ENCODE results near the gene HSPB6. TPM values are rescaled to one million over a fixed set of nuclear protein-coding genes. Genes with fewer than 3 reads are reported as not detected.

HSPB6 gene
- total and polyA plus RNA-seq, 2 of the 8 experiments (the other 6 are each of a cell fraction or from before 2014, with no cell fraction given), result 0.91 TPM; not detected in 1

GRCh38 chr19:35716801-35717664 is 39.8 kb downstream of the HSPB6 start:
- Histone ChIP-seq H3K14ac (ENCODE audit: insufficient read length) (no peak overlapping the region), H2BK5ac (ENCODE audit: low read depth, low read length) (peak overlapping the region; percentile 99), H4K5ac (ENCODE audit: insufficient read length, low read depth, low read length) (peak overlapping the region; percentile 94), H3K4me3 (ENCODE audit: extremely low read depth in 1 of 4, insufficient read depth in 2 of 4, low read depth in 3 of 4, low read length in 4 of 4) (peak overlapping the region; percentile 34 to 88 (median 82)), H2BK12ac (ENCODE audit: low read depth, low read length) (peak overlapping the region; percentile 89; the same call in 1 of the 2 replicates), H2BK20ac (ENCODE audit: low read length) (no peak overlapping the region), H3K79me2 (ENCODE audit: control insufficient read depth in 1 of 2, insufficient read depth in 2 of 2, low read length in 2 of 2) (peaks cover 0 to 20% of the 10 kb centered on the region in 2 experiments; a peak in 3 of 4 replicates), H3K4me1 (replicated peaks in 1 of 4; ENCODE audit: control insufficient read depth in 3 of 4, insufficient read depth in 4 of 4, low read length in 3 of 4) (peaks cover 0 to 25% (median 17%) of the 10 kb centered on the region in 4 experiments; a peak in 6 of 7 replicates), H3K4me2 (ENCODE audit: insufficient read depth in 1 of 2, low read depth in 2 of 2, low read length in 2 of 2) (peak overlapping the region; percentile 84 to 92), H3K36me3 (ENCODE audit: control insufficient read depth in 2 of 4, insufficient read depth in 4 of 4, low read length in 3 of 4) (peaks cover 0 to 16% (median 5%) of the 10 kb centered on the region in 4 experiments; a peak in 6 of 8 replicates), H3K27me3 (replicated peaks in 1 of 4; ENCODE audit: control insufficient read depth in 3 of 4, extremely low read depth in 1 of 4, insufficient read depth in 3 of 4, low read length in 3 of 4) (no peaks in the 10 kb centered on the region), H3K23ac (ENCODE audit: insufficient read length) (no peak overlapping the region), H3K56ac (replicated peaks; ENCODE audit: insufficient read length, low read depth, low read length) (peak overlapping the region; percentile 97), H4K8ac (ENCODE audit: extremely low read depth, insufficient read depth, low read length) (peak overlapping the region; percentile 92), H3K23me2 (ENCODE audit: low read depth, low read length) (peaks cover 13% of the 10 kb centered on the region), H4K91ac (replicated peaks; ENCODE audit: insufficient read length, low read length) (peak overlapping the region; percentile 96), H3K9me3 (ENCODE audit: insufficient read depth in 2 of 2, low read depth in 1 of 2, low read length in 1 of 2) (no peaks in the 10 kb centered on the region), H3K18ac (ENCODE audit: extremely low read depth, low read length) (peak overlapping the region; percentile 99), H2AFZ (ENCODE audit: low read length) (peak overlapping the region; percentile 25; the same call in 1 of the 2 replicates), H2BK15ac (ENCODE audit: low read length) (peak overlapping the region; percentile 88; the same call in 1 of the 2 replicates), H3K79me1 (ENCODE audit: low read depth, low read length) (peaks cover 8% of the 10 kb centered on the region), H4K20me1 (replicated peaks in 1 of 2; ENCODE audit: control insufficient read depth in 1 of 2, insufficient read depth in 2 of 2, low read length in 2 of 2) (peaks cover 11 to 12% of the 10 kb centered on the region in 2 experiments), H2AK5ac (ENCODE audit: low read depth, low read length) (no peak overlapping the region), H2BK120ac (replicated peaks; ENCODE audit: low read depth, low read length) (peak overlapping the region; percentile 93), H3K9ac (replicated peaks in 1 of 4; ENCODE audit: extremely low read depth in 1 of 4, low read depth in 3 of 4, low read length in 3 of 4) (peak overlapping the region in 3 of 4 experiments; percentile 43 to 80 (median 80); a peak in 6 of 7 replicates), H3K4ac (replicated peaks; ENCODE audit: insufficient read length, low read depth, low read length) (peak overlapping the region; percentile 89), H3K27ac (ENCODE audit: low read depth, low read length) (peak overlapping the region; percentile 79)
- FAIRE-seq (peak; percentile 81), DNase-seq (ENCODE audit: low read depth in 1 of 2, low spot score in 2 of 2) (peak; percentile 92 to 94)
- ChIA-PET CTCF (ENCODE audit: partially characterized antibody) (interaction anchor here (3.3 kb wide), 1 partner anchor 14 kb away, joined by 20 read pairs; the partner anchor contains the start of gene ZBTB32), POLR2A (ENCODE audit: partially characterized antibody) (interaction anchor here (1.4 to 3.1 kb wide), 5 partner anchors 10 to 55 kb away, joined by 3 to 13 read pairs (median 8); no protein-coding TSS in a partner anchor)
- 1% methylated on average over 64 of the region's 77 CpGs; no CpG with 5 or more reads in 1 of the 2 experiments for WGBS, 2 experiments (ENCODE audit: extremely low coverage in 1 of 2, insufficient coverage in 1 of 2, insufficient read length in 1 of 2, insufficient replicate concordance in 2 of 2, low coverage in 1 of 2, low lambda C conversion rate in 2 of 2, missing lambda C conversion rate in 1 of 2)
- TF ChIP-seq CEBPB (IDR thresholded peaks at IDR 0.05; ENCODE audit: low read depth, low read length) (no peak), TEAD4 (IDR thresholded peaks at IDR 0.05; ENCODE audit: low read depth, low read length) (peak; percentile 10; the same call in 1 of the 2 replicates), RXRA (IDR thresholded peaks at IDR 0.05; ENCODE audit: insufficient read depth, low read depth, low read length) (0 out of 2 replicates have a peak, but pooled peaks have one; percentile 31), RBBP5 (IDR thresholded peaks at IDR 0.05; ENCODE audit: borderline replicate concordance, low read depth, low read length) (0 out of 2 replicates have a peak, but pooled peaks have one; percentile 9), CBX5 (IDR thresholded peaks at IDR 0.05; ENCODE audit: low read depth, low read length) (no peak), ATF2 (IDR thresholded peaks at IDR 0.05; ENCODE audit: low read length) (no peak), CREB1 (IDR thresholded peaks at IDR 0.05) (0 out of 2 replicates have a peak, but pooled peaks have one; percentile 49)

Data from H1 (cell line).